ENCODE measurements around the gene ZNF607.
"Not testable (repeated sequence)": the region's sequence is repeated elsewhere in the genome, so short reads cannot be mapped to it uniquely, and the experiment has no call there.

DNA sequence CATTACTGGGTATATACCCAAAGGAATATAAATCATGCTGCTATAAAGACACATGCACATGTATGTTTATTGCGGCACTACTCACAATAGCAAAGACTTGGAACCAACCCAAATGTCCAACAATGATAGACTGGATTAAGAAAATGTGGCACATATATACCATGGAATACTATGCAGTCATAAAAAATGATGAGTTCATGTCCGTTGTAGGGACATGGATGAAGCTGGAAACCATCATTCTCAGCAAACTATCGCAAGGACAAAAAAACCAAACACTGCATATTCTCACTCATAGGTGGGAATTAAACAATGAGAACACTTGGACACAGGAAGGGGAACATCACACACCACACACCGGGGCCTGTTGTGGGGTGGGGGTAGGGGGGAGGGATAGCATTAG is 38.1 kb upstream of the ZNF607 start:
- TF ChIP-seq, protein P1, sequence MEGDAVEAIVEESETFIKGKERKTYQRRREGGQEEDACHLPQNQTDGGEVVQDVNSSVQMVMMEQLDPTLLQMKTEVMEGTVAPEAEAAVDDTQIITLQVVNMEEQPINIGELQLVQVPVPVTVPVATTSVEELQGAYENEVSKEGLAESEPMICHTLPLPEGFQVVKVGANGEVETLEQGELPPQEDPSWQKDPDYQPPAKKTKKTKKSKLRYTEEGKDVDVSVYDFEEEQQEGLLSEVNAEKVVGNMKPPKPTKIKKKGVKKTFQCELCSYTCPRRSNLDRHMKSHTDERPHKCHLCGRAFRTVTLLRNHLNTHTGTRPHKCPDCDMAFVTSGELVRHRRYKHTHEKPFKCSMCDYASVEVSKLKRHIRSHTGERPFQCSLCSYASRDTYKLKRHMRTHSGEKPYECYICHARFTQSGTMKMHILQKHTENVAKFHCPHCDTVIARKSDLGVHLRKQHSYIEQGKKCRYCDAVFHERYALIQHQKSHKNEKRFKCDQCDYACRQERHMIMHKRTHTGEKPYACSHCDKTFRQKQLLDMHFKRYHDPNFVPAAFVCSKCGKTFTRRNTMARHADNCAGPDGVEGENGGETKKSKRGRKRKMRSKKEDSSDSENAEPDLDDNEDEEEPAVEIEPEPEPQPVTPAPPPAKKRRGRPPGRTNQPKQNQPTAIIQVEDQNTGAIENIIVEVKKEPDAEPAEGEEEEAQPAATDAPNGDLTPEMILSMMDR (optimal IDR thresholded peaks at IDR 0.05 in 1 of 3, IDR thresholded peaks at IDR 0.05 in 1 of 3, conservative IDR thresholded peaks at IDR 0.05 in 1 of 3; ENCODE audit: extremely low read depth in 1 of 3, insufficient read depth in 2 of 3, low read length in 3 of 3): not testable (repeated sequence)
- TF ChIP-seq EZH2 (IDR thresholded peaks at IDR 0.05; ENCODE audit: low read length): not testable (repeated sequence)

All from keratinocyte (primary cell).